A549 (cell line): ENCODE results near the gene CNKSR2.

Experiments used
- CEBPB ChIP-seq, 2 experiments: fragments of >200 bp in 1 of 2; sonication (Bioruptor Twin) in 1 of 2; formaldehyde crosslinking in 1 of 2; IDR thresholded peaks; 2 replicates each; pipeline ENCODE4 v1.6.1; 2012 to 2016
- KDM1A ChIP-seq: fragments of 200-600 bp; sonication (generic); IDR thresholded peaks from 2 replicates; pipeline ENCODE4 v1.6.1; 2016; ENCODE audit warnings: low read depth, mild to moderate bottlenecking
- TP53 ChIP-seq: fragments of 250-450 bp; sonication (Bioruptor Pico); IDR thresholded peaks from 2 replicates; pipeline ENCODE4 v1.5.0; 2021; ENCODE audit warnings: mild to moderate bottlenecking, moderate library complexity
- TF ChIP-seq, protein P1 (sequence below): fragments of 250-450 bp; sonication (Bioruptor Pico); IDR thresholded peaks from 2 replicates; pipeline ENCODE4 v1.5.0; 2020; ENCODE audit warnings: low read depth, mild to moderate bottlenecking, moderate library complexity
- TF ChIP-seq, protein P2 (sequence below): fragments of >200 bp; sonication (Bioruptor Twin); formaldehyde crosslinking; IDR thresholded peaks from 3 replicates; pipeline ENCODE4 v1.5.1; 2016

DNA sequence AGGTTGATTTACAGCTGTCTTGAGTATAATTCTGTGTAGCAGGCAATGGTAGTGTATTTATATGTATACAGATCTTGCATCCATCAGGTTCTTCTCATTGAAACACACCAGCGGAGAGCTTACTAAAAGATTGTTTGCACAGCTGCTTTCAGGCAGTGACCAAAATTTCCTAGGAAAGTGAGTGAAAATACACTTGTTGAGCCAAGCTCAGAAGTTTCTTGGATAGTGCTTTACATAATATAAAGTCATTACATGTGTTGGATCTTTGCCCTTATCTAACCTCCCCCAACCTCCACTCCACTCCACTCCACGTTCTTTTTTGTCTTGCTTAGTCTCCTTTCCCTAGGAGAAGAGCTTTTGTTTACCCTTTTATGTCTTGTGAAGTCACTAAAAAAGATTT lies 34.1 kb downstream of the CNKSR2 start:
- TF ChIP-seq KDM1A (no peak), TP53 (CRISPR knock-in tag) (no peak), CEBPB (IDR thresholded peaks at IDR 0.05) (no peak)
- TF ChIP-seq, protein P1, sequence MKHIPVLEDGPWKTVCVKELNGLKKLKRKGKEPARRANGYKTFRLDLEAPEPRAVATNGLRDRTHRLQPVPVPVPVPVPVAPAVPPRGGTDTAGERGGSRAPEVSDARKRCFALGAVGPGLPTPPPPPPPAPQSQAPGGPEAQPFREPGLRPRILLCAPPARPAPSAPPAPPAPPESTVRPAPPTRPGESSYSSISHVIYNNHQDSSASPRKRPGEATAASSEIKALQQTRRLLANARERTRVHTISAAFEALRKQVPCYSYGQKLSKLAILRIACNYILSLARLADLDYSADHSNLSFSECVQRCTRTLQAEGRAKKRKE (CRISPR knock-in tag): no peak
- TF ChIP-seq, protein P2, sequence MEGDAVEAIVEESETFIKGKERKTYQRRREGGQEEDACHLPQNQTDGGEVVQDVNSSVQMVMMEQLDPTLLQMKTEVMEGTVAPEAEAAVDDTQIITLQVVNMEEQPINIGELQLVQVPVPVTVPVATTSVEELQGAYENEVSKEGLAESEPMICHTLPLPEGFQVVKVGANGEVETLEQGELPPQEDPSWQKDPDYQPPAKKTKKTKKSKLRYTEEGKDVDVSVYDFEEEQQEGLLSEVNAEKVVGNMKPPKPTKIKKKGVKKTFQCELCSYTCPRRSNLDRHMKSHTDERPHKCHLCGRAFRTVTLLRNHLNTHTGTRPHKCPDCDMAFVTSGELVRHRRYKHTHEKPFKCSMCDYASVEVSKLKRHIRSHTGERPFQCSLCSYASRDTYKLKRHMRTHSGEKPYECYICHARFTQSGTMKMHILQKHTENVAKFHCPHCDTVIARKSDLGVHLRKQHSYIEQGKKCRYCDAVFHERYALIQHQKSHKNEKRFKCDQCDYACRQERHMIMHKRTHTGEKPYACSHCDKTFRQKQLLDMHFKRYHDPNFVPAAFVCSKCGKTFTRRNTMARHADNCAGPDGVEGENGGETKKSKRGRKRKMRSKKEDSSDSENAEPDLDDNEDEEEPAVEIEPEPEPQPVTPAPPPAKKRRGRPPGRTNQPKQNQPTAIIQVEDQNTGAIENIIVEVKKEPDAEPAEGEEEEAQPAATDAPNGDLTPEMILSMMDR: no peak
